ENCODE data around the gene FLNA. TPM values are rescaled to one million over a fixed set of nuclear protein-coding genes. Genes with fewer than 3 reads are reported as not detected.
A peak's percentile ranks its signal among the peaks of the same experiment; 100 is the strongest.

Gene FLNA
- total and polyA plus RNA-seq, 2 of the 13 experiments (the other 11 are each of a cell fraction or from before 2014, with no cell fraction given): 83.4 to 174 TPM

GRCh38 chrX:154397888-154398667 lies 23.6 kb upstream of the FLNA start, which contains the start of gene RPL10 (continued):
- TF ChIP-seq ZNF441 (CRISPR knock-in tag; IDR thresholded peaks at IDR 0.05; ENCODE audit: borderline replicate concordance): no peak
- no peak for TF ChIP-seq MTA1 (CRISPR knock-in tag; IDR thresholded peaks at IDR 0.05; ENCODE audit: borderline replicate concordance)
- no peak for TF ChIP-seq ZNF33B (CRISPR knock-in tag; IDR thresholded peaks at IDR 0.05)
- TF ChIP-seq TAF15 (IDR thresholded peaks at IDR 0.05; ENCODE audit: low read depth, low read length, poor library complexity, severe bottlenecking): no peak
- TF ChIP-seq ZNF83 (CRISPR knock-in tag; IDR thresholded peaks at IDR 0.05; ENCODE audit: borderline replicate concordance): no peak
- TF ChIP-seq HMGXB3 (CRISPR knock-in tag; IDR thresholded peaks at IDR 0.05; ENCODE audit: borderline replicate concordance): no peak; the same call in 1 of the 2 replicates
- TF ChIP-seq ZNF879 (CRISPR knock-in tag; IDR thresholded peaks at IDR 0.05): 0 out of 2 replicates have a peak, but pooled peaks have one; percentile 40
- TF ChIP-seq ZNF609 (CRISPR knock-in tag; IDR thresholded peaks at IDR 0.05; ENCODE audit: borderline replicate concordance): no peak
- TF ChIP-seq KDM3A (CRISPR knock-in tag; IDR thresholded peaks at IDR 0.05; ENCODE audit: low read depth): no peak
- TF ChIP-seq NFE2L1 (CRISPR knock-in tag; IDR thresholded peaks at IDR 0.05; ENCODE audit: borderline replicate concordance): no peak
- no peak for TF ChIP-seq HNF4G (IDR thresholded peaks at IDR 0.05; ENCODE audit: borderline replicate concordance, low read depth, low read length)
- no peak for TF ChIP-seq HNF4G (CRISPR knock-in tag; IDR thresholded peaks at IDR 0.05; ENCODE audit: borderline replicate concordance, low read depth)
- peak; percentile 36; the same call in 1 of the 2 replicates for TF ChIP-seq HIC2 (CRISPR knock-in tag; IDR thresholded peaks at IDR 0.05; ENCODE audit: low read depth)
- no peak for TF ChIP-seq ZNF878 (CRISPR knock-in tag; IDR thresholded peaks at IDR 0.05)
- TF ChIP-seq CBX1 (IDR thresholded peaks at IDR 0.05; ENCODE audit: low read depth): peak; percentile 52
- peak; percentile 89 for TF ChIP-seq YY1 (IDR thresholded peaks at IDR 0.05; ENCODE audit: insufficient read depth, insufficient replicate concordance, low read depth, low read length)
- no peak for TF ChIP-seq ATF3 (CRISPR knock-in tag; IDR thresholded peaks at IDR 0.05)

Measured in HepG2 (cell line).